Osteoblast (primary cell): ENCODE data around the gene CEBPG. TPM values are rescaled to one million over a fixed set of nuclear protein-coding genes. Genes with fewer than 3 reads are reported as not detected.
A peak's percentile ranks its signal among the peaks of the same experiment; 100 is the strongest.

Experiments used
- DNase-seq: peaks from one replicate; pipeline ENCODE4 v3.0.0; 2011; ENCODE audit warnings: low spot score, mixed read lengths; ENCODE audit not compliant: insufficient read length; ENCODE audit errors: missing footprints
- H2AFZ ChIP-seq: 2 replicates; pipeline ENCODE4 v1.6.0; 2011; ENCODE audit warnings: mild to moderate bottlenecking, low read length
- H3K27ac ChIP-seq: 2 replicates; pipeline ENCODE4 v1.5.1; 2011; ENCODE audit warnings: mild to moderate bottlenecking, low read depth, low read length, moderate library complexity
- H3K27me3 ChIP-seq: 2 replicates; pipeline ENCODE4 v1.6.0; 2012; ENCODE audit warnings: mild to moderate bottlenecking, control low read depth, inconsistent platforms, low read length, moderate library complexity; ENCODE audit not compliant: insufficient read depth
- H3K36me3 ChIP-seq: 2 replicates; pipeline ENCODE4 v1.5.1; 2011; ENCODE audit warnings: mild to moderate bottlenecking, low read length, control low read depth, moderate library complexity; ENCODE audit not compliant: insufficient read depth
- H3K4me1 ChIP-seq: 2 replicates; pipeline ENCODE4 v1.5.1; 2011; ENCODE audit warnings: mild to moderate bottlenecking, low read length, control low read depth, moderate library complexity; ENCODE audit not compliant: insufficient read depth
- H3K4me2 ChIP-seq: 2 replicates; pipeline ENCODE4 v1.6.0; 2011; ENCODE audit warnings: mild to moderate bottlenecking, low read length; ENCODE audit not compliant: insufficient read depth
- H3K4me3 ChIP-seq: fragments of 200-600 bp; sonication (generic); 3 replicates; pipeline ENCODE4 v1.5.1; 2012; ENCODE audit warnings: mild to moderate bottlenecking, low read length, inconsistent platforms; ENCODE audit not compliant: insufficient read depth
- H3K79me2 ChIP-seq: 2 replicates; pipeline ENCODE4 v1.6.0; 2012; ENCODE audit warnings: mild to moderate bottlenecking, low read length, control low read depth, inconsistent platforms; ENCODE audit not compliant: insufficient read depth
- H3K9me3 ChIP-seq: 2 replicates; pipeline ENCODE4 v1.5.1; 2011; ENCODE audit warnings: low read depth, low read length, control low read depth
- H4K20me1 ChIP-seq: 2 replicates; pipeline ENCODE4 v1.6.0; 2012; ENCODE audit warnings: mild to moderate bottlenecking, low read length, control low read depth; ENCODE audit not compliant: insufficient read depth
- total RNA-seq: library from RNA; depleted of rRNA; stranded (reverse); fragments of >200 nt; gene quantifications from 2 replicates; pipeline ENCODE4 v1.2.3, GENCODE V29; 2012
- TF ChIP-seq, protein P1 (sequence below): IDR thresholded peaks from 2 replicates; pipeline ENCODE4 v1.5.1; 2011; ENCODE audit warnings: mild to moderate bottlenecking, low read depth, low read length, moderate library complexity; ENCODE audit errors: extremely low read depth

CEBPG gene
- total RNA-seq, 1 donor: 35.5 TPM

DNA sequence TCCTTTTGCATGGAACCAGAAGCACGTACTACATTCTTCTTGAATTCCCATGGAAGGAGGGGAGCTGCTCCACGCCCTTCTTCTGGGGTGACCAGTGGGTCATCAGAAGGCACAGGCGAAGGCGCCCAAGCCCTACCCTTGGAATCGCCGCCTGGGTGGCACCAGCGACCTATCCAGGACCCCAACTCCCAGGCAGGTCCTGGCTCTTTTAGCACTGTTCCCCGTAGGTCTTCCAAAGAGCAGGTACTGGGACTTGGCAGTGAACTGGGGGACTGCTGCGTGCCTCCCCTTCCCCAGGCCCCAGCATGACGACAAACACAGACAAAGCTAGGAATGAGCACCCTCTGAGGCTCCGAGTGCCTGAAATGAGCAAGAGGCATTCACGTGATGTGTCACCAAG is 45.0 kb downstream of the CEBPG start:
- Histone ChIP-seq H3K27ac (no peak overlapping the region), H3K9me3 (no peaks in the 10 kb centered on the region), H3K4me3 (no peak overlapping the region), H3K4me2 (no peak overlapping the region), H3K27me3 (no peaks in the 10 kb centered on the region), H3K36me3 (no peaks in the 10 kb centered on the region), H4K20me1 (peaks cover 15% of the 10 kb centered on the region), H3K79me2 (no peaks in the 10 kb centered on the region), H3K4me1 (peaks cover 6% of the 10 kb centered on the region), H2AFZ (no peak overlapping the region)
- DNase-seq: peak; percentile 41
- TF ChIP-seq, protein P1, sequence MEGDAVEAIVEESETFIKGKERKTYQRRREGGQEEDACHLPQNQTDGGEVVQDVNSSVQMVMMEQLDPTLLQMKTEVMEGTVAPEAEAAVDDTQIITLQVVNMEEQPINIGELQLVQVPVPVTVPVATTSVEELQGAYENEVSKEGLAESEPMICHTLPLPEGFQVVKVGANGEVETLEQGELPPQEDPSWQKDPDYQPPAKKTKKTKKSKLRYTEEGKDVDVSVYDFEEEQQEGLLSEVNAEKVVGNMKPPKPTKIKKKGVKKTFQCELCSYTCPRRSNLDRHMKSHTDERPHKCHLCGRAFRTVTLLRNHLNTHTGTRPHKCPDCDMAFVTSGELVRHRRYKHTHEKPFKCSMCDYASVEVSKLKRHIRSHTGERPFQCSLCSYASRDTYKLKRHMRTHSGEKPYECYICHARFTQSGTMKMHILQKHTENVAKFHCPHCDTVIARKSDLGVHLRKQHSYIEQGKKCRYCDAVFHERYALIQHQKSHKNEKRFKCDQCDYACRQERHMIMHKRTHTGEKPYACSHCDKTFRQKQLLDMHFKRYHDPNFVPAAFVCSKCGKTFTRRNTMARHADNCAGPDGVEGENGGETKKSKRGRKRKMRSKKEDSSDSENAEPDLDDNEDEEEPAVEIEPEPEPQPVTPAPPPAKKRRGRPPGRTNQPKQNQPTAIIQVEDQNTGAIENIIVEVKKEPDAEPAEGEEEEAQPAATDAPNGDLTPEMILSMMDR: no peak

DNA sequence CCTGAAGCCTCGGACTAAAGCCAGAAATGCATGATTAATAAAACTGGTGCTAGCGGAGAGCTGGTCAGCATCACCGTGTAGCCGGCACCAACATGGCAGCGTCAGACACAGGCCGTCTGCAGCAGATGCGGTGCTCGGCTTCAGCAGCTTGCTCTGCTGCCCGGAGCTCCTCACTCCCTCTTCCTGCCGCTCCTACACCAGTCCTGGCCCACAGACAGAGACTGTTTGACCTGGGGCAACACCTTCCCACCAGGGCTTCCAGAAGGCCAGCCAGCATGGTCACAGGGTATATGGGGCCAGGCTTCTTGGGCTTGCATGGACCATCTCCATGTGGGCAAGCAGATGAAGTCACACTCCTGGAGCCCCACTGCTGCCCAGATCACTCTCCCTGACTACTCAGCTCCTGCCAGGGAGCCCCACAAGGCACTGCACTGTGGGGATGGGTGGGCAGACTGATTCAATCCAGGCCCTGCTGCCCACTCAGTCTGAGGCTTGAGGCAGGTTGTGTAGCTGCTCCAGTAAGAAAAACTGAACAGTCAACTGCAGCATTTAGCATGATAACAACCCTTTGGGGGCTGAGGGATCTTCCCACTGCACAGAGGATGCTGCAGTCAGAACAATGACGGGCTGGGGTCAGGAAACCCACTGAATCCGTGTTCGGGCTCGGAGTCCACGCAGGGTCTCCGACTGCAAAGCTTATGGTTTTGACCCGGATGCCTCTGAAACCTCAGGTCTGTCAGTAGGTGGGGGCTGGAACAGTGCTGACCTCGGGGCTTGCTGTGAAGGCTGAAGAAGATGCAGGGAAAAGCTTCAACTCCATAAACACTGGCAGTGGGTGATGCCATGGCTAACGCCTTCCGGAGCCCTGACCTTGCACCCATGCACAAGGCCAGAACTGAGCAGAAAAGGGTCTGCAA is 45.6 kb downstream of the CEBPG start:
- no peaks in the 10 kb centered on the region for H3K79me2 ChIP-seq

DNA sequence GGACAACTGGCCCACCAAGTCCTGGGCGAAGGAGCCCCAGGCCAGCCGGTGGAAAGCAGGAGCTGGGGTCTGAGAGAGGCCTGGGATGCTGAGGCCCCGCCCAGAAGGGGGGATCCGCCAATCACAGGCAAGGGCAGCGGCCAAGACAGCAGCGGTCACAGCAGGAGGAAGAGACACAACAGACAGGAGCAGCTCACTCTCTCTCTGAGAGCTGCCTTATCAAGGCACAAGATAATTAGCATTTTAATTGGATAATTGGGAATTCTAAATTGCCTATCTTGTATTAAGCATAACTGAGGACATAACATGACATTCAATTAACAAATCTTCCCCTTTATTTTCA is 46.2 kb downstream of the CEBPG start:
- no peaks in the 10 kb centered on the region for H3K27me3 ChIP-seq
- TF ChIP-seq, protein P1: no peak

More for the DNA sequence above, 45.6 kb downstream of the CEBPG start:
- no peak for DNase-seq
- peaks cover 16% of the 10 kb centered on the region for H4K20me1 ChIP-seq
- H3K9me3 ChIP-seq: no peaks in the 10 kb centered on the region
- no peak overlapping the region for H3K27ac ChIP-seq
- H3K27me3 ChIP-seq: no peaks in the 10 kb centered on the region
- peaks cover 6% of the 10 kb centered on the region for H3K4me1 ChIP-seq
- no peak overlapping the region for H3K4me3 ChIP-seq
- H3K36me3 ChIP-seq: no peaks in the 10 kb centered on the region
- H2AFZ ChIP-seq: no peak overlapping the region
- H3K4me2 ChIP-seq: no peak overlapping the region
- TF ChIP-seq, protein P1: no peak

DNA sequence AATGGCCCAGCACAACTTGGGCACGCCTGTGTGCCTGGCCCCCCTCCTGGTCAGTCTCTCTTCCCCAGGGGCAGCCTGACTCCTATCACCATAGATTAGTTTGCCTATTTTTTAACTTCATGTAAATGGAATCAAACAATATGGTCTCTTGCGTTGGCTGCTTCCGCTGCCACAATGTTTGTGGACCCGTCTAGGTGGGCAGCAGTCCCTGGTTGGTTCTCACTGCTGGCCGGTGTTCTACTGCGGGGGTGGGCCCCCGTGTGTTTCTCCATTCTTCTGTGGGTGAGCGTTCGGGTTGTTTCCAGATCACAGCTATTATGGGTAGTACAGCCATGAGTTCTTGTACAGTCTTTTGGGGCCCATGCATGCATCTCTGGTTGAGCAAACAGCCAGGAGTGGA is 47.3 kb downstream of the CEBPG start:
- peak; percentile 15 for DNase-seq
- no peak overlapping the region for H3K4me3 ChIP-seq
- no peaks in the 10 kb centered on the region for H3K79me2 ChIP-seq
- no peak overlapping the region for H2AFZ ChIP-seq
- no peaks in the 10 kb centered on the region for H3K27me3 ChIP-seq
- TF ChIP-seq, protein P1: no peak
- peaks cover 6% of the 10 kb centered on the region for H3K4me1 ChIP-seq
- H3K4me2 ChIP-seq: no peak overlapping the region
- H3K36me3 ChIP-seq: no peaks in the 10 kb centered on the region
- H3K27ac ChIP-seq: no peak overlapping the region
- no peaks in the 10 kb centered on the region for H3K9me3 ChIP-seq
- peaks cover 17% of the 10 kb centered on the region for H4K20me1 ChIP-seq

More for the DNA sequence above, 46.2 kb downstream of the CEBPG start:
- Histone ChIP-seq H4K20me1 (peaks cover 19% of the 10 kb centered on the region), H3K36me3 (no peaks in the 10 kb centered on the region), H2AFZ (no peak overlapping the region), H3K4me1 (peaks cover 6% of the 10 kb centered on the region), H3K4me3 (no peak overlapping the region), H3K27ac (no peak overlapping the region), H3K4me2 (no peak overlapping the region), H3K79me2 (no peaks in the 10 kb centered on the region), H3K9me3 (no peaks in the 10 kb centered on the region)
- DNase-seq: peak; percentile 83
